IPS DF 19.7 (cell line): ENCODE data around the gene SYNJ2.

Experiments
- DNase-seq: peaks from one replicate; pipeline ENCODE4 v3.0.0-alpha.2; 2013; ENCODE audit warnings: low read depth, low spot score

SYNJ2 gene

DNA sequence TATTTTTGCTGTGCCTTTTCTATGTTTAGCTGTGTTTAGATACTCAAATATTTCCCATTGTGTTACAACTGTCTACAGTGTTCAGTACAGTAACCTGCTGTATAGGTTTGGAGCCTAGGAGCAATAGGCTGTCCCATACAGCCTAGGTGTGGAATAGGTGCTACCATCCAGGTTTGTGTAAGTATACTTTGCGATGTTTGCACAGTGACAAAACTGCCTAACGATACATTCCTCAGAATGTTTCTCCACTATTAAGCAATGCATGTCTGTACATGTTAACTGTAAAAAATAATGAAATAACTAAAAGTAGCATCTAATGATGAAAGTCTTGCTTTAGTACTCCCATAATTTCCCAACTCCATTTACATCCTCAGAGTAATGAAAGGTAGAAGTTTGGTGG is 140.4 kb downstream of the SYNJ2 start:
- no peak for DNase-seq

DNA sequence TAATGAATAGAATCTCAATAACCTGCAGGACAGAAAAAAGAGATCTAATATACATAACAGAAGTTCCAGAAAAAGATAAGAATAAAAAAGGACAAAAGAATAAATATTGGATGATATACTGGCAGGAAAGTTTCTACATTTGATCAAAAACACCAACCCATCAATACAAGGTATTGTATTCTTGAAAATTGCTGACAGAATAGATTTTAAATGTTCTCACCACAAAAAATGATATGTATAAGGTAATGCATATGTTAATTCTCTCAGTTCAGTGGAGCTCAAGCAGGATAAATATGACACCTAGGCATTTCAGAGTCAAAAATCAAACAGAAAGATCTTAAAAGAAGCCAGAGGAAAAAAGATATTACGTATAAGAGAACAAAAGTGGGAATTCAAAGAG is 142.6 kb downstream of the SYNJ2 start:
- no peak for DNase-seq

DNA sequence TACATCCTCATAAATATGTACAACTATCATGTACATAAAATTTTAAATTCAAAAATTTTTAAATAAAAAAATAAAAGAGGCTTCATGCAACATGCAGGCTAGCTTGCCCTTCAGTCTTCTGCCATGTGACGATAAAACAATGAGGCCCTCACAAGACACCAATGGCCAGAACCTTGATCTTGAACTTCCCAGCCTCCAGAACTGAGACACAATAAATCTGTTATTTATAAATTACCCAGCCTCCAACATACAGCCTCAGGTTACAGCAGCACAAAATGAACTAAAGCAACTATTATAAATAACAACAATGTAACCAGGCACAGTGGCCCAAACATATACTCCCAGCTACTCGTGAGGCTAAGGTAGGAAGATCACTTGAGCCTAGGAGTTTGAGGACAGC is 143.6 kb downstream of the SYNJ2 start:
- no peak for DNase-seq

- DNase-seq = no peak
Measured at GRCh38 chr6:158131926-158132325, 150.3 kb downstream of the SYNJ2 start.

DNA sequence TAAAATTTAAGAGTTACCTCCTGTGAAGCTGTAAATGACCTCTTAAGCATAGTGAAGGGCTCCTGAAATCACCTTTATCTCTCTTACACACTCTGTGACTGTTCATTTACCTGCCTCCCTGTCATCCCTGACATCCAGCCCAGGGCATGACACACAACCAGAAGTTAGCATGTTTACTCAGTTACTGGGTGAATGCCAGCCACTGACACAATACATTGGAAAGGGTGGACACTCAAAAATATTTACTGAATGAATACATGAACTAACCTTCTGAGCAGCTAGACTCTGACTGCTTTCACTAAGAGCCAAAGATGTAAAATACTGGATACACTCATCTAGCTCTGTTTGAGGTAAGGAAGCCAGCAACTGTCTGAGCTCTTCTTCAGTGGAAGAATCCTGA is 161.1 kb downstream of the SYNJ2 start:
- no peak for DNase-seq

DNA sequence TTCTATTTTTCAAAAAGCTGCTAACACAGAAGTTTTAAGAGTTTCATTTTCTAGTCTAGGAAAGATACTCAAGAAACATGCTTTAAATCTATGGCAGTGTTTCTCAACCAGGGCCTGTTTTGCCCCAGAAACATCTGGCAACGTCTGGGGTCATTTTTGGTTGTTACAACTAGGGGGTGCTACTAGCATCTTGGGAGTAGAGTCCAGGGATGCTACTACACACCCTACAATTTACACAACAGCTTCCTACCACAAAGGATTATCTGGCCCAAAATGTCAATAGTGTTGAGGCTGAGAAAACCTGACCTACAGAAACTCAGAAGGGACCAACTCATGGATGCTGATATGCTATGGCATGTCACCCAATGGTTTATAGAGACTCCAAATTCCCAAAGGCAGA is 162.0 kb downstream of the SYNJ2 start:
- no peak for DNase-seq
